Transverse colon (tissue), 4 donors: Measurements from ENCODE around the gene ZDHHC14.

ENCODE experiments used
- POLR2AphosphoS5 ChIP-seq, 3 donors: sonication (generic); formaldehyde crosslinking; IDR thresholded peaks; one replicate each; pipeline ENCODE4 v1.6.1; 2016; ENCODE audit warnings: antibody characterized with exemption in 3 of 3
- TF ChIP-seq, protein P1 (sequence below), 5 experiments: fragments of 200-600 bp in 3 of 5; fragments of 450-650 bp in 2 of 5; sonication (generic) in 3 of 5; IDR thresholded peaks; 1 replicate in 2 of 5; 2 replicates in 3 of 5; pipeline ENCODE4 v1.5.1; 2016 to 2017; ENCODE audit warnings: antibody characterized with exemption in 5 of 5, inconsistent platforms in 3 of 5, mild to moderate bottlenecking in 2 of 5, moderate library complexity in 1 of 5

DNA sequence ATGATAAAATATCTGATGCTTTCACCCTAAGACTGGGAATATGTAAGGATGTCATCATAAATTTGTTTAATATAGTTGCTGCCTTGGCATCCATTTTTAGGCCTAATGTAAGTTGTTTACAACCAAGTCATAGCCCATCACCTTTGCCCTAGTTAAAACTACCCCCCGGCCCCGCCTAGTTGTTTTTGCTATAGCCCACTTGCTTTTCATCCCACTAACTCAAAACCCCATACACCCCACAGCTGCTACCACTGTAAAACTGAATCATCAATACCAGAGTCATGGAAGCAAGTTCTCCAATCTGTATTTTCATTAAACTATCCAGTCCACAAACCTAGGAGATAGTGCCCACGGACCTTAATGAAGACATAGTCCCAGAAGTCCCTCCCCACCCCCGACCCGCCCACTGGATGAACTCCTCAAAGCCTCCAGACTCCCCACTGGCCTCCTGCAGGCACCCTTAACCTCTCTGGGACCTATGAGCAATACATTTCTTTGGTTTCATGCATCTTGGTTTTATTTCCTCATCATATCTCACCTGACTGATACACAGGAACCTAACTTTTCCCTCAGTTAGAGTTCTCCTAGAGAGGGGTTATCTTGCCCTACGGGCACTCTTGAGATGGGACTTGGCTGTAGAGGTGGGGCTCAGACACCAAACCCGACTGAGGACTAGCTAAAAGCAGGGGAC, 12.5 kb upstream of the ZDHHC14 start:
- TF ChIP-seq POLR2AphosphoS5 (IDR thresholded peaks at IDR 0.05): no peak
- TF ChIP-seq, protein P1, sequence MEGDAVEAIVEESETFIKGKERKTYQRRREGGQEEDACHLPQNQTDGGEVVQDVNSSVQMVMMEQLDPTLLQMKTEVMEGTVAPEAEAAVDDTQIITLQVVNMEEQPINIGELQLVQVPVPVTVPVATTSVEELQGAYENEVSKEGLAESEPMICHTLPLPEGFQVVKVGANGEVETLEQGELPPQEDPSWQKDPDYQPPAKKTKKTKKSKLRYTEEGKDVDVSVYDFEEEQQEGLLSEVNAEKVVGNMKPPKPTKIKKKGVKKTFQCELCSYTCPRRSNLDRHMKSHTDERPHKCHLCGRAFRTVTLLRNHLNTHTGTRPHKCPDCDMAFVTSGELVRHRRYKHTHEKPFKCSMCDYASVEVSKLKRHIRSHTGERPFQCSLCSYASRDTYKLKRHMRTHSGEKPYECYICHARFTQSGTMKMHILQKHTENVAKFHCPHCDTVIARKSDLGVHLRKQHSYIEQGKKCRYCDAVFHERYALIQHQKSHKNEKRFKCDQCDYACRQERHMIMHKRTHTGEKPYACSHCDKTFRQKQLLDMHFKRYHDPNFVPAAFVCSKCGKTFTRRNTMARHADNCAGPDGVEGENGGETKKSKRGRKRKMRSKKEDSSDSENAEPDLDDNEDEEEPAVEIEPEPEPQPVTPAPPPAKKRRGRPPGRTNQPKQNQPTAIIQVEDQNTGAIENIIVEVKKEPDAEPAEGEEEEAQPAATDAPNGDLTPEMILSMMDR (IDR thresholded peaks at IDR 0.05): no peak
